HepG2 (cell line): ENCODE measurements around the gene PLEKHG5. TPM values are rescaled to one million over a fixed set of nuclear protein-coding genes. Genes with fewer than 3 reads are reported as not detected.

Source experiments
- ATAC-seq: fragments of 200-7000 bp; cut with Tn5 transposase; 3 replicates; pipeline ENCODE4 v1.9.1; 2020; ENCODE audit warnings: mild to moderate bottlenecking, moderate library complexity
- BruUV-seq: library from RNA; stranded (reverse); fragments of 400-500 nt; replicated peaks from 2 replicates; lab custom pipeline; 2021; lab: Mats Ljungman, UMichigan
- CTCF ChIA-PET: fragments of 300-600 bp; formaldehyde crosslinking; extraction: SDS; loops from one replicate; lab custom pipeline; 2021; ENCODE audit warnings: low total read pairs, inconsistent platforms, low intra/inter-chr PET ratio; lab: Yijun Ruan, JAX
- POLR2A ChIA-PET: fragments of 350-600 bp; sonication (Branson Sonifier 250); formaldehyde crosslinking; loops from one replicate; lab custom pipeline; 2020; ENCODE audit warnings: antibody characterized with exemption, inconsistent platforms; lab: Yijun Ruan, JAX
- DNase-seq: peaks from one replicate; pipeline ENCODE4 v3.0.0-alpha.2; 2015; ENCODE audit warnings: low spot score
- FAIRE-seq: peaks from 3 replicates; lab custom pipeline; 2011; peaks lifted over from hg19 to GRCh38; lab: Jason Lieb, UNC
- H2AFZ ChIP-seq: one replicate; pipeline ENCODE4 v1.6.1; 2011; ENCODE audit warnings: low read length, inconsistent platforms
- H3K27ac ChIP-seq: fragments of 300-600 bp; 3 replicates; pipeline ENCODE4 v1.8.0; 2011; ENCODE audit warnings: mixed run types, mild to moderate bottlenecking, mixed read lengths, low read length, inconsistent platforms; ENCODE audit not compliant: insufficient read depth; ENCODE audit errors: extremely low read length
- H3K27me3 ChIP-seq, 2 experiments: fragments of 200-600 bp in 1 of 2; 2 replicates in 1 of 2; 3 replicates in 1 of 2; pipeline versions ENCODE4 v1.6.0 to v1.8.0; 2011; ENCODE audit warnings: low read length in 2 of 2, mild to moderate bottlenecking in 2 of 2, moderate library complexity in 2 of 2, inconsistent platforms in 1 of 2; ENCODE audit not compliant: insufficient read depth in 2 of 2, control insufficient read depth in 1 of 2
- H3K36me3 ChIP-seq, 2 experiments: fragments of 200-600 bp in 1 of 2; replicated peaks in 1 of 2; 2 replicates in 1 of 2; 3 replicates in 1 of 2; pipeline versions ENCODE4 v1.5.1 to v1.8.0; 2011; ENCODE audit warnings: low read length in 2 of 2, inconsistent platforms in 1 of 2; ENCODE audit not compliant: insufficient read depth in 2 of 2, control insufficient read depth in 1 of 2
- H3K4me1 ChIP-seq: 2 replicates; pipeline ENCODE4 v1.5.1; 2012; ENCODE audit warnings: low read length, inconsistent platforms; ENCODE audit not compliant: insufficient read depth
- H3K4me2 ChIP-seq: 2 replicates; pipeline ENCODE4 v1.6.0; 2011; ENCODE audit warnings: low read depth, low read length, inconsistent platforms
- H3K4me3 ChIP-seq, 3 experiments: fragments of 200-600 bp in 1 of 3; sonication (generic), shearing (Covaris generic) in 1 of 3; replicated peaks in 1 of 3; 2 replicates each; pipeline ENCODE4 v1.5.1; 2011 to 2016; ENCODE audit warnings: low read length in 3 of 3, inconsistent platforms in 2 of 3, low read depth in 2 of 3, mild to moderate bottlenecking in 2 of 3, control low read depth in 1 of 3, mixed read lengths in 1 of 3; ENCODE audit not compliant: insufficient read depth in 1 of 3
- H3K79me2 ChIP-seq: one replicate; pipeline ENCODE4 v1.6.1; 2011; ENCODE audit warnings: low read length, inconsistent platforms; ENCODE audit not compliant: insufficient read depth
- H3K9ac ChIP-seq: 2 replicates; pipeline ENCODE4 v1.6.0; 2011; ENCODE audit warnings: mild to moderate bottlenecking, low read depth, low read length, inconsistent platforms; ENCODE audit not compliant: insufficient read depth
- H3K9me3 ChIP-seq: 2 replicates; pipeline ENCODE4 v1.5.1; 2012; ENCODE audit warnings: mild to moderate bottlenecking, low read length
- H4K20me1 ChIP-seq: 2 replicates; pipeline ENCODE4 v1.6.0; 2011; ENCODE audit warnings: inconsistent platforms, mild to moderate bottlenecking, low read length, moderate library complexity; ENCODE audit not compliant: insufficient read depth
- GZF1 ChIP-seq: sonication (generic); formaldehyde crosslinking; IDR thresholded peaks from 2 replicates; pipeline ENCODE4 v1.5.1; 2020; ENCODE audit warnings: mild to moderate bottlenecking, missing genetic modification reagents
- TCF7L2 ChIP-seq: IDR thresholded peaks from 2 replicates; pipeline ENCODE4 v1.6.1; 2011; ENCODE audit warnings: mild to moderate bottlenecking, low read depth, low read length, moderate library complexity
- ZNF468 ChIP-seq: sonication (generic); formaldehyde crosslinking; IDR thresholded peaks from 2 replicates; pipeline ENCODE4 v1.8.0; 2022; ENCODE audit warnings: mild to moderate bottlenecking, moderate library complexity, missing genetic modification reagents
- ZNF543 ChIP-seq: sonication (generic); formaldehyde crosslinking; IDR thresholded peaks from 2 replicates; pipeline ENCODE4 v1.4.0; 2020; ENCODE audit warnings: mild to moderate bottlenecking, missing genetic modification reagents
- ZNF768 ChIP-seq: sonication (generic); formaldehyde crosslinking; IDR thresholded peaks from 2 replicates; pipeline ENCODE4 v1.4.0; 2020; ENCODE audit warnings: missing genetic modification reagents
- ZNF773 ChIP-seq: sonication (generic); formaldehyde crosslinking; IDR thresholded peaks from 2 replicates; pipeline ENCODE4 v1.4.0; 2020; ENCODE audit warnings: missing genetic modification reagents, borderline replicate concordance
- ZSCAN29 ChIP-seq: sonication (generic); formaldehyde crosslinking; conservative IDR thresholded peaks from 2 replicates; pipeline ENCODE4 v1.4.0; 2020; ENCODE audit warnings: mild to moderate bottlenecking, missing genetic modification reagents
- WGBS: methylation state at CpG from one replicate; pipeline ENCODE4 v1.1.6; 2017; ENCODE audit warnings: low lambda C conversion rate; 5-methylcytosine and 5-hydroxymethylcytosine counted together
- in situ Hi-C: cut with HindIII; loops from 2 replicates; pipeline ENCODE4 v1.10.0; 2017; ENCODE audit warnings: low pct_unique_long_range_greater_than_20kb; ENCODE audit not compliant: extremely low pct_ligation_motif_present
- intact Hi-C: fragments of 100-400 bp; cut with micrococcal nuclease; formaldehyde crosslinking; loops from one replicate; pipeline ENCODE4 v1.10.0; 2022; ENCODE audit not compliant: unreplicated experiment
- polyA plus RNA-seq, 8 experiments: library from polyadenylated mRNA; depleted of rRNA in 3 of 8; stranded (reverse) in 7 of 8; unstranded in 1 of 8; fragments of >200 nt; fragmentation: Illumina TruSeq in 4 of 8; extraction: Trizol in 4 of 8; gene quantifications; 2 replicates each; pipeline versions ENCODE4 v1.2.1 to v1.2.3, GENCODE V29; 2011 to 2016; ENCODE audit warnings: low read depth in 4 of 8, missing spikeins in 1 of 8, mixed read lengths in 1 of 8; ENCODE audit not compliant: insufficient read depth in 1 of 8
- total RNA-seq, 5 experiments: library from RNA; depleted of rRNA; stranded (reverse); fragments of >200 nt; fragmentation: Illumina TruSeq; extraction: Trizol; gene quantifications; 2 replicates each; pipeline ENCODE4 v1.2.3, GENCODE V29; 2016; ENCODE audit warnings: low read depth in 1 of 5
- TF ChIP-seq, protein P1 (sequence below): sonication (generic); formaldehyde crosslinking; IDR thresholded peaks from 2 replicates; pipeline ENCODE4 v1.4.0; 2020; ENCODE audit warnings: mild to moderate bottlenecking, missing genetic modification reagents

The PLEKHG5 gene
- total and polyA plus RNA-seq, 2 of the 13 experiments (the other 11 are each of a cell fraction or from before 2014, with no cell fraction given): 1.9 to 3.5 TPM

DNA sequence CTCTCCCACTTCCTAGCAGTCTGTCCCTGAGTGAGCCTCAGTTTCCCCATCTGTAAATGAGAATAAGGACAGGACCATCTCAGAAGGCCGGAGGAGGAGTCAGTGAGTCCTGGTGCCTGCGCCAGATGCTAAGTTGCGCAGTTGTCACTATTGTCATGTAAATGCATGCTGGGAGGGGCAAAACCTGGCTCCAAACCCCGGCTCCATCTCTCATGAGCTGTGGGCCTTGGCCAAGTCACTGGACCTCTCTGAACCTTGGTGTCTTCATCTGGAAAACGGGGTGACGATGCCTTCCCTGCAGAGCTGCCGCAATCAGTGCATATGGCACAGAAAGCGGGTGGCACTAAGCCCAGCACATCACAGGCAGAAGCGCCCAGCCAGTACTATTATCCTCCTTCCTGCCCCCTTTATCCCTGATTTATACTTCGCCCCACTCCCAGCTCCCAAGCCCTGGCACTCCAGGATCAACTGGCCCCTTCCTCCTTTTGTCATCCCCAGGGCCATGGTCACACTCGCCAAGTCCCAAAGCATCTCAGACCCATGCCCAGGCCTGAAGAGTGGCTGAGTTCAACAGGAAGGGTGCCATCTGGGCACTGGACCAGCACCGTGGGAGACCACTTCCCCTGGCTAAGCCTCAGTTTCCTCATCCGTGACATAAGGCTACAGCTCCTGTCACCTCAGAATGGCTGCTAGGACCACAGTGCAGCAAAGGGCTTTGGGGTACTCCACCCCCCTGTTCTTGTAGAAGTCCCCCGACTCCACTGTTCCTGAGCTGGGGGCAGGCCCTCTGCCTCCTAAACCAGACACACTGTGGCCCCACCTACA is 4.3 kb upstream of the PLEKHG5 start:
- H3K9ac ChIP-seq: no peak overlapping the region
- ChIA-PET CTCF (interaction anchor here (1.1 kb wide), 1 partner anchor 10 kb away, joined by 3 read pairs; no protein-coding TSS in a partner anchor), POLR2A (no interaction called here)
- 86% methylated on average over 10 of the region's 14 CpGs for WGBS
- TF ChIP-seq ZSCAN29 (CRISPR knock-in tag) (no peak), ZNF773 (no peak), ZNF543 (CRISPR knock-in tag) (no peak), GZF1 (CRISPR knock-in tag) (no peak), ZNF768 (peak; percentile 85), TCF7L2 (no peak), ZNF468 (no peak)
- TF ChIP-seq, protein P1, sequence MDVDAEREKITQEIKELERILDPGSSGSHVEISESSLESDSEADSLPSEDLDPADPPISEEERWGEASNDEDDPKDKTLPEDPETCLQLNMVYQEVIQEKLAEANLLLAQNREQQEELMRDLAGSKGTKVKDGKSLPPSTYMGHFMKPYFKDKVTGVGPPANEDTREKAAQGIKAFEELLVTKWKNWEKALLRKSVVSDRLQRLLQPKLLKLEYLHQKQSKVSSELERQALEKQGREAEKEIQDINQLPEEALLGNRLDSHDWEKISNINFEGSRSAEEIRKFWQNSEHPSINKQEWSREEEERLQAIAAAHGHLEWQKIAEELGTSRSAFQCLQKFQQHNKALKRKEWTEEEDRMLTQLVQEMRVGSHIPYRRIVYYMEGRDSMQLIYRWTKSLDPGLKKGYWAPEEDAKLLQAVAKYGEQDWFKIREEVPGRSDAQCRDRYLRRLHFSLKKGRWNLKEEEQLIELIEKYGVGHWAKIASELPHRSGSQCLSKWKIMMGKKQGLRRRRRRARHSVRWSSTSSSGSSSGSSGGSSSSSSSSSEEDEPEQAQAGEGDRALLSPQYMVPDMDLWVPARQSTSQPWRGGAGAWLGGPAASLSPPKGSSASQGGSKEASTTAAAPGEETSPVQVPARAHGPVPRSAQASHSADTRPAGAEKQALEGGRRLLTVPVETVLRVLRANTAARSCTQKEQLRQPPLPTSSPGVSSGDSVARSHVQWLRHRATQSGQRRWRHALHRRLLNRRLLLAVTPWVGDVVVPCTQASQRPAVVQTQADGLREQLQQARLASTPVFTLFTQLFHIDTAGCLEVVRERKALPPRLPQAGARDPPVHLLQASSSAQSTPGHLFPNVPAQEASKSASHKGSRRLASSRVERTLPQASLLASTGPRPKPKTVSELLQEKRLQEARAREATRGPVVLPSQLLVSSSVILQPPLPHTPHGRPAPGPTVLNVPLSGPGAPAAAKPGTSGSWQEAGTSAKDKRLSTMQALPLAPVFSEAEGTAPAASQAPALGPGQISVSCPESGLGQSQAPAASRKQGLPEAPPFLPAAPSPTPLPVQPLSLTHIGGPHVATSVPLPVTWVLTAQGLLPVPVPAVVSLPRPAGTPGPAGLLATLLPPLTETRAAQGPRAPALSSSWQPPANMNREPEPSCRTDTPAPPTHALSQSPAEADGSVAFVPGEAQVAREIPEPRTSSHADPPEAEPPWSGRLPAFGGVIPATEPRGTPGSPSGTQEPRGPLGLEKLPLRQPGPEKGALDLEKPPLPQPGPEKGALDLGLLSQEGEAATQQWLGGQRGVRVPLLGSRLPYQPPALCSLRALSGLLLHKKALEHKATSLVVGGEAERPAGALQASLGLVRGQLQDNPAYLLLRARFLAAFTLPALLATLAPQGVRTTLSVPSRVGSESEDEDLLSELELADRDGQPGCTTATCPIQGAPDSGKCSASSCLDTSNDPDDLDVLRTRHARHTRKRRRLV (CRISPR knock-in tag): no peak
- ATAC-seq: no peak
- no peak for FAIRE-seq
- H3K36me3 ChIP-seq: no peaks in the 10 kb centered on the region
- peaks cover 16 to 34% of the 10 kb centered on the region in 2 experiments; a peak in 4 of 5 replicates for H3K27me3 ChIP-seq
- no peak overlapping the region for H2AFZ ChIP-seq
- no peaks in the 10 kb centered on the region for H4K20me1 ChIP-seq
- H3K4me1 ChIP-seq: peaks cover 42% of the 10 kb centered on the region
- in situ Hi-C loops (loop anchor here (25.0 kb wide), 1 partner anchor 717 kb away; no protein-coding TSS in a partner anchor), intact Hi-C loops (no loop called here)
- H3K79me2 ChIP-seq: no peaks in the 10 kb centered on the region
- BruUV-seq: no TSS peak
- H3K9me3 ChIP-seq: no peaks in the 10 kb centered on the region
- peak overlapping the region; percentile 67; the same call in 1 of the 2 replicates for H3K4me2 ChIP-seq
- DNase-seq: no peak
- no peak overlapping the region for H3K27ac ChIP-seq
- H3K4me3 ChIP-seq: no peak overlapping the region
